ENCODE data around the gene DNASE1.
"Not testable (repeated sequence)": the region's sequence is repeated elsewhere in the genome, so short reads cannot be mapped to it uniquely, and the experiment has no call there.

The DNASE1 gene

DNA sequence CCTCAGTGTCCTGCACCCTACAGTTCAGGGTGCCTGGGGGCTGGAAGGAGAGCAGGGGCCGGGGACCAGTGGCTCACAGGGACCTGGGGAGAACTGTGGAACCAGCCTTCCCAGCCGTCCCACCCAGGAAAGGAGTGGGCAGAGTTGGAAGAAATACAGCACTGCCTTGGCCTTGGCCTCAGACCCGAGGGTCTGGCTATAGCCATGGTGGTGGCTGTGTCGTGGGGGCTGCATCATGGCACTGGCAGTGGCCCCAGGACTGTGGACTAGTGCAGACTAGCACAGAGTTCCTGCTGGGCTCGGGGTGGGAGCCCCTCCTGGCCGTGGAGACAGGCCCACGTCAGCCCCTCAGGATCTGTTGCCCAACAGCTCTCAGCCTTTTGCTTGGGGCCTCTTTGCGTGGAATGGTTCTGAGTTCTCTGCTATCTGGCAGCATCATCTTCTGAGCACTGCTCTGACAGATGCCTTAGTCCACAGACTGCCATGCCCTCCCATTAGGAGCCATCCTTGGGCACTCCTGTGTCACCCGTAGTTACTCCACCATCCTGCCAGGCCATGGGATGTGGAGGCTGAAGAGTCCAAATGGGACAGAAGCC, 12.6 kb upstream of the DNASE1 start:
- no peak for DNase-seq

DNA sequence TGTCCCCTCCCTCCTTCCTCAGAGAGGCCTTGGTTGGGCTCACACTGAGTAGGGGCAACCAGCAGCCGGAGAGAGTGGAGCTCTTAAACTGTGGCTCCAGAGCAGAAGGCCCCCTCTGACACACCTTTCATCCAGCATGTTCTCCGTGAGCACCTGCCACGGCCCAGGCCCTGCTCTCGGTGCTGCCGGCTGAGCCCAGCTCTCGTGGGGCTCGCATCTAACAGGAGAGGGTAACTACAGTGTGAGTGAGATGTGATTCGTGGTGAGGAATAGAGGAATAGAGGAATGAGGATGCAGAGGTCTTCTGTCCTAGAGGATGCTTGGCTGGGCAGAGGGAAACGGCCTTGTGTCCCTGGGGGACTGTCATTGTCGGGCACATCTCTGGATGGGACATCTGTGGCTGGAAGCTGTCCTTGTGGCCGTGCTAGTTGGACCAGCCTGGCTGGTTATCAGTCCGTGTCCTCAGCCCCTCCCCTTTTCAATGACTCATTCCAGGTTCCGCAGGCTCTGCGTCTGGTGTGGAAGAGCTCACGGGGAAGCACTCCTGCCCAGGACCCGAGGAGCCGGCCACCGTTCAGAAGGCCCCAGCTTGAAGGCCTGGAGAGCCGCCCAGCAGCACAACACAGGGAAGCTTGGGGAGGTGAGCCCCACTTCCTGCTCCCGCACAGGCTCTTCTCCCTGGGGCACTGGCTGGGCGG, 11.9 kb upstream of the DNASE1 start:
- DNase-seq = no peak

DNA sequence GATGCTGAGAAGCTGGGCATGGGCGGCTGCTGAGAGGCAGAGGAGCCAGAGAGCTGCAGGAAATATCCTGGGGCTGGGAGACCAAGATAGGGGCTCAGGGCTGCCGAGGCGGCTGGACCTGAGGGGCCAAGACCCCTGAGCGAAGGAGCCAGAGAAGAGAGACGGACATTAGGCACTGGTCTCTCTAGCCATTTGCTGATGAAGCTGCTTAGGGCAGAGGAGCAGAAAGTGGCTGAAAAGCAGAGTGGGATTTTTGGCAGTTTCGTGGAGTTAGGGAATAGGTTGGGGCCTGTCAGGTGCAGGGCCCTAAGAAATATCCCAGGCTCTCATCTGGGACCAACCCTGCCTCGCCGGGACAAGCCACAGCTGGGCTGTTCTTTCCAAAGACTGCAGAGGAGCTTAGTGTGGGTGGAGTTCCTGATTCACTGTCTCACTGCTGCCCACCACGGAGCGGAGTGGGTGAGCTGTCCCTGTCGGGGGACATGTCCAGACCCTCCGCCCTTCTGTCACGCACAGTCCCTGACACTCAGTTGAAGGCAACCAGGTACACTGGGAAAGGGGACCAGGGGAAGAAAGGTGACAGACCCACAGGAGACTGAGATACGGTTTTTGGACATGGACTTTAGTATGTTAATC, 11.3 kb upstream of the DNASE1 start:
- DNase-seq = no peak

DNA sequence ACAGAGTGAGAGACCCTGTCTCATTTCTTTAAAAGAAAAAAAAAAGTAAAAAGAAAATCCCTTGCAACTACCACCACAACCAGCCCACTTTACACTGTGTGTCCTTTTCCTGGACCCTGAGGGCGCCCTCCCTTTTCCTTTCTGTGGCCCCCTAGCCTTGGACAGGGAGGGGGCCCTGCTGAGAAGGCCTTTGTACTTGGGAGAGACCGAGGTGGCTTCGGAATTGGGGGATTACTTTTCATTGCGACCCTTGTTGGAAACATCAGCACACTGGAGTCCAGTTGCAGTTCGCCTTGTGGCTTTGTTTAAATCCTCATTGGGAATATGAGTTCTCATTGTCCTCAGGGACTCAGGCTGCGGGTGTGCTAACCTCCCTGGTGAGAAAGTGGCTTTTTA, 9.4 kb upstream of the DNASE1 start:
- DNase-seq = no peak

DNA sequence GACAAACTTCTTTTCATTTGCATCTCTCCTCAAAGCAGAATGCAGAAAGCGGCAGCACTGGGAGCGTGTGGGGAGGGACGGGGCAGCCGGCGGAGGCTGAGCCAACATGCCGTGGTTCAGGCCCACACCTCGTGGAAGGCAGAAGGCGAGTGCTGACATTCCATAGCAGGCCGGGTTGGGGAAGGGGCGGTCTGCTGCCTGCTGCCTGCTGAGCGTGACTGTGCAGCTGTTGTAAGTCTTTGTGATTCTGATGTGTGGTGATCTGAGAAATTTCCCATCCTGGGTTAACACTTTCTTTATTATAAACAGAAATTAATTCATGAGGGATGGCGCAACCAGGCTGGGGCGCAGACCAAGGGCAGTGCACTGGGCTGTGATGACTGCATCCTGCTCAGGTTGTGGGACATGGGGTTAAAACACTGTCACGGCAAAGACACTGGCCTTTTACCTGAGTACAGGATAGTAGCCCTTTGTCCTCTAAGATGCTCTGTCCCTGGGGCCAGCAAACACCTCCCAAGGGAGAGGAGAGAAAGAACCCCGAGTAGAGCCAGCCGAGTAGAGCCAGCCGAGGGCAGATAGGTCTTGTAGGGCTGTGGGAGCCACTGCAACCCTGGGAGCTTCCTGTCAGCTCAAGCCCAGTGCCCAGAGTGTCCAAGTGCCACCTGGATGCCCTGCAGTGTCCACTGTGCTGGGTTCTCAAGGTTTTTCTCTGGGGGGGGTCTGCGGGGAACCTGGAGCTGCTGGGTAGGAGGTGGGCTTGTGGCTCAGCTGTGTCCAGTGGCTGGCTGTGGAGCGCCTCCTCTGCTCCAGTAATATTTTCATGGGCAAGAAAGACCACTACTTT, 8.8 kb upstream of the DNASE1 start:
- DNase-seq = no peak

DNA sequence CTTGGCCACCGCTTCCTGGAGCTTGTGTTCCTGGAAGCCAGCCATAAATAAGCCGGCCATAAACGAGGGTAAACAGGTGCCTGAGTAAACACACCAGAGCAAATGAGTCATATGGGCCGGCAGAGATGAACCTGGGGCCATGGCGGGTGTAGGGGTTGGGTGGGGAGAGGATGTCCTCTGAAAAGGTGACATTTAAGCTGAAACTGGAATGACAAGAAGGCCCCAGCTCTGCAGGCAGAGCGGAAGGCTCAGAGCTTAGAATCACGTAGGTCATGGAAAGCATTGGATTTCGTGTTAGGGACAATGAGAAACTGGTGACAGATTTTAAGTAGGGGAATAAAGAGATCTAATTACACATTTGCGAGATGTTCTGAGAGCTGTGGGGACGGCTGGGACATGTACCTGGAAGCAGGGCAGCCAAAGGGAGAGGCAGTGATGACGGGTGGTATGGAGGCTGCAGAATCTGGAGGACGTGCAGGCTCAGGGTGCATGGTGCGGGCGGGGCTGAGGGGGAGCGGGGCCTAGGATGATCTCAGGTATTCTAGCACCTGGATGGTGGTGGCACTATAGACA, 8.1 kb upstream of the DNASE1 start:
- no peak for DNase-seq

DNA sequence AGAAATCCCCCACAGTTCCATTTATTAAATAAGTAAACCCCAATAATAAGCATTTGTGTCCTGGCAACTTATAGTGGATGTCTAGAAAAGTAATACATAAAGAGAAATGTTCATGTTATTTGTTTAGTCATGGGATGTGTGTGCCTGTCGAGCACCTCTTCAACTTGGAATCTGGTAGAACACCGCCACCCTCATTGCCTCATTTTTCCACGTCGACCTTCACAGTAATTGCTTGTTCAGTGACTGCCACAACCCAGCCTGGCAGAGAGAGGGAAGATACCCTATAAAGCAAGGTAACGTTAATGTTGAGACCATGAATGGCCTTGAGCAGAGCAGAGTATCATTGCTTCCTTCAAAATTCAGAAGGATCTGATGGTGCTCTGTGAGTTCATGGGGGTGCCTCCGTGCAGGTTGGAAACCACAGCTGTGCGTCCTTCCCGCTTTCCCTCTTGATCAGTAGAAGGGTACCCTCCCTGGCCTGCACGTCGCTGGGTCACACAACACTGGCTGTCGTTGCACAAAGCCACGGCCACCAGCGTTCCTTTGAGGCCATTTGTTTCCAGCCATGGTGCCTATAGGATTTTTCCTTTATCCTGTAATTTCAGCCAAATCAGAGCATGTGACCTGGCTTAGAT, 3.7 kb upstream of the DNASE1 start:
- no peak for DNase-seq

DNA sequence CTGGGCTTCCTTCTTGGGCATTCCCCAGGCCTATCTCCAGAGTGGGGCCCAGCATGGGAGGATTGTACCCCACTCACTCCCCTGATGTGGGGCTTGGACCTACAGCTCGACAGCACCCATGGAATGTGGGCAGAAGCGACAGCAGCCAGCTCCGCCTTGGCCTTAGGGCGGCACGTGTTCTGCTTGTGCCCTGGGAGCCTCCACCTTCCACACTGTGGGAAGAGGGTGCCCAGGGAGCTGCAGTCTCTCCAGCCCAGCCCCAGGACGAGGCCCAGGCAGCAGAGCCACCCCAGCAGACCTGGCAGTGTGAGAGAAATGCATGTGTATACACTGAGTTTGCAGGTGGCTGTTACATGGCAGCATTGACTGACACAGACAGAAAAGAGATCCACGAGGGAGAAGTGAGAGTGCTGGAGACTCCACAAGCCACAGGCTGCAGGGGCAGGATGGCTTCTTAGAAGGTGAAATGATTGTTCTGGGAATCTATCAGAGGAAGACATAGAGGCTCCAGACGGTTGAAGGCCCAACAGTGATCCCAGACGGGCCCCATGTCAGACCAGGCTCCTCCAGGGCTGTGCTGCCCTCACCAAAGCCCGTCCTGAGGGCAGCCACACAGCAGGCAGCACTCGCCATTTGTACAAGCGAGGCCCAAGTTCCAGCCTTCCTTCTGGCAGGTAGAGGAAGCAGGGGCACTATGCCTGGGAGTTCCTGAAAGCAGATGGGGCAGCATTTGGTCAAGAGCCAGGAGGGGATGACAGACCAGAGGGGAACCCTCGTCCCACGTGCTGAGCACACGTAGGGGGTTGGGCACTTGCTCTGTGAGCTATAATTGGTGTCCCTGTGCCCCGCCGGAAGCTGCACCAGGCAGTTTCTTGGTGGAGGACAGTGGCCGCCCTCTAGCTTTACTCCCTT, 2.8 kb upstream of the DNASE1 start:
- no peak for DNase-seq

DNA sequence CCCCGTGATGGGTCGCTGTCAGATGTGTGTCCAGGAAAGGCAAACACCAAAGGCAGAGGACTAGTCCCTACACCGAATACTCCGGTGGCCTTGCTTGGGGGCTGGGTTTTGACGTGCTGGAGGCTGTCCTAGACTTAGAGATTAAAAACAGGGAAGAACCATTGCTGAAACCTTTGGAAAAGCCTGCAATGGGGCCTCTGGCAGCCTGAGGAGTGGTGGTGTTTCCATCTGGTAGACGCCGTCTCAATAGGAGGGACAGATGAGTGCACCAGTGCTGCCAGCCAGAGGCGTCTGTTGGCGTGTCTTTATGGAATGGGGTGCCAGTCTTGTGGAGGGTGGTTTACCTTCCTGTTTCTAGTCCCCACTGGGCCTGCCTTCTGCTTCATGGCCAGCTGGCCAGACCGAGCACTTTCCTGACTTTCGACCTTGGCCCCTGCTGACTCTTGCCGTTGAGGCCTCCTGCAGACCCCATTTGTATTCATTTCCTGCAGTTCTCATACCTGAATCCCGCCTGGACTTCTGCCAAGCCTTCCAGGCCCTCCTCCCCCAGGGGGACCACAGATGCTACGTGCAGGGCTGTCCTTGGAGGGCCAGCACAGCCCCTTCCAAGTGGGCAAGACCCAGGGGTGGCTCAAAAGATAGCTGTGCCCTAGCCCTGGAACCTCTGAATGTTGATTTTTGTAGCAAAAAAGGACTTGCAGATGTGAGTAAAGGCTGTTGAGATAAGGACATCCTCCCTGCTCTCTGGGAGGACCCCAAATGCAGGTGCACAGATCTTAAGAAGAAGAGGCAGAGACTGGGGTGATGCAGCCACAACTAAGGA, 1.9 kb upstream of the DNASE1 start:
- DNase-seq = no peak

DNA sequence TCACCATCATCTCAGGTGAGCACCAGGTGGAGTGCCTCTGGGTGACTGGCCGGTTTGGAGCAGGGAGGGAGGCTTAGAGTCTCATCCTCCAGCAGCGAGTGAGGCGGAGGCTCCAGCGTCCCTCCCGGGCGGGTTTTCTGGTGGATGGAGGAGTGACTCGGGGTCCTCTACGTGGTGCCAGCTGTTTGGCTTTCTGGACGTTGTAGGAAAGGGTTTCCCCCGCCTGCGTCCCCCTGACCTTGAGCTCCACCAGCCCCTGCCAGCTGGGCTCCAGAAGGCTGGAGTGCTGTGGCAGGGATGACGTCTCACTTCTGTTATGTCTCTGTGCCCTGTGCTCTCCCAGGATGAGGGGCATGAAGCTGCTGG, 522 bp downstream of the DNASE1 start:
- no peak for DNase-seq

DNA sequence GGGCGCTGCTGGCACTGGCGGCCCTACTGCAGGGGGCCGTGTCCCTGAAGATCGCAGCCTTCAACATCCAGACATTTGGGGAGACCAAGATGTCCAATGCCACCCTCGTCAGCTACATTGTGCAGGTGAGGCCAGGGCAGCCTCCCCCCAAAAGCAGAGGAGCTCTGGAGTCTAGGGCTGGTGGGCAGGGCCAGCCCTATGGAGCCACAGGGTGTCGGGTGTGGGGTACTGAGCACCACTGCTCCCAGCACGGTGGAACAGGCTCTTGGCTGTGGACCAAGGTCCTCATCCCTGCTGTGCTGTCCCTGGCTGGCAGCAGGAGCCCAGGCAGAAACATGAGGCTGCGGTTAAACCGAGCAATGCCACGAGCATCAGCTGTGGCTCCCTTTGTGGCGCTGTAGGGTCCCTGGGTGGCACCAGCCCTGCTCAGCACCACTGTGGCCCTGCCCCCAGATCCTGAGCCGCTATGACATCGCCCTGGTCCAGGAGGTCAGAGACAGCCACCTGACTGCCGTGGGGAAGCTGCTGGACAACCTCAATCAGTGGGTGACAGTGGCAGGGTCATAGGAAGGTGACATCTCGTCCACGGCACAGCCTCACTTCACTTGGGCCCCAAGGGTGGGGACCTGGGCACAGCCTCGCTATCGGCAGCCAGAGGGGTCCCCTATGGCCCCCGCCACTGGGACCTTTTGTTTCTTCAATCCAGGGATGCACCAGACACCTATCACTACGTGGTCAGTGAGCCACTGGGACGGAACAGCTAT, 1.1 kb downstream of the DNASE1 start:
- DNase-seq = no peak

DNA sequence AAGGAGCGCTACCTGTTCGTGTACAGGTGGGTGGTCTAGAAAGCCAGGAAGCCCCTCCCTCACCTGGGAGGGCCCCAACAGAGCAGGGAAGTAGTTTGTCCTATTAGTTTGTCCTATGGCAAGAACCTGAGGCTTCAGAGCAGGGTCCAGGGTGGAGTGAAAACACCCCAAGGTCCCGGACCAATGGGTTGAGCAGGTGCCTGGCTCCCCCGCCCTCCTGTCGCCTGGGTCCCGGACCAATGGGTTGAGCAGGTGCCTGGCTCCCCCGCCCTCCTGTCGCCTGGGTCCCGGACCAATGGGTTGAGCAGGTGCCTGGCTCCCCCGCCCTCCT, 1.6 kb downstream of the DNASE1 start:
- not testable (repeated sequence) for DNase-seq

DNA sequence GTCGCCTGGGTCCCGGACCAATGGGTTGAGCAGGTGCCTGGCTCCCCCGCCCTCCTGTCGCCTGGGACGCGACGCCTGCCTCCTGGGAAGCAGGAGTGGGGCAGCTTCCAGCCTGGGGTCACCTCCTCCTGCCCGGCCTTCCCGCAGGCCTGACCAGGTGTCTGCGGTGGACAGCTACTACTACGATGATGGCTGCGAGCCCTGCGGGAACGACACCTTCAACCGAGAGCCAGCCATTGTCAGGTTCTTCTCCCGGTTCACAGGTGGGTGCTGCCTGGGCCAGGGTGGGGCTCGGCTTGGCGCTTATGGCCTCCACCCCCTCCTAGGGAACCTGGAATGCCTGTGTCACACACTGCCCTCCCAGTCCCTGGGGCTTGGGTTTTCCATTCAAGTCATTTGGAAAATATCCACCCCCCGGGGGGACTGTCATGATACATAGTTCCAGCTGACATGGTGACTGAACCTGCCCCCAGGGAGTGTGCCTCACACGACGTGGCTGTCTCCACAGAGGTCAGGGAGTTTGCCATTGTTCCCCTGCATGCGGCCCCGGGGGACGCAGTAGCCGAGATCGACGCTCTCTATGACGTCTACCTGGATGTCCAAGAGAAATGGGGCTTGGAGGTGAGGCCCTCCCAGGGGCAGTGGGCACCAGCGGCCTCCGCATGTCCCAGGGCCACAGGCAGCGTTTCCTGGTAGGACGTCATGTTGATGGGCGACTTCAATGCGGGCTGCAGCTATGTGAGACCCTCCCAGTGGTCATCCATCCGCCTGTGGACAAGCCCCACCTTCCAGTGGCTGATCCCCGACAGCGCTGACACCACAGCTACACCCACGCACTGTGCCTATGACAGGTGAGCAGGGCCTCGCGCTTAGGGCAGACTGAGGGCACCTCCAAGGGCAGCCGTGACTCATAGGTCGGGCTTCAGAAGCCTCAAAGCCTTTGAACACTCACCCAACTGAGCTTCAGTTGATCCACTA, 2.3 kb downstream of the DNASE1 start:
- DNase-seq = no peak

DNA sequence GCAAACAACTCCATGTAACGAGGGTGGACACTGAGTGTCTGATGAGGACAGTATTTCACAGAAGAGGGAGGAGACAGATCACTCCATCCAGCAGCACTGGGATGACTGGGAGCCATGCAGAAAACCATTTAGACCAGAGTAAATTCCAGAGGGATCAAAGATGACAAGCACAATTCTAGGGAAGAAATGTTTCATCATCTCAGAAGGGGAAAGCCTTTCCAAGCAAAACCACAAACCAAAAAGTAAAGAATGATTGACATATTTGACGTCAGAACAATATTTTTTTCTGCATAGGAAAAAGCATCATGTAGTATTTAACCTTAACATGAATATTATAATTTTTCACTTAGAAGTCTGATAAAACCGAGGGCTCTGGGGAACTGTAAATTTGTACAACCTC, 4.8 kb downstream of the DNASE1 start:
- DNase-seq = no peak

DNA sequence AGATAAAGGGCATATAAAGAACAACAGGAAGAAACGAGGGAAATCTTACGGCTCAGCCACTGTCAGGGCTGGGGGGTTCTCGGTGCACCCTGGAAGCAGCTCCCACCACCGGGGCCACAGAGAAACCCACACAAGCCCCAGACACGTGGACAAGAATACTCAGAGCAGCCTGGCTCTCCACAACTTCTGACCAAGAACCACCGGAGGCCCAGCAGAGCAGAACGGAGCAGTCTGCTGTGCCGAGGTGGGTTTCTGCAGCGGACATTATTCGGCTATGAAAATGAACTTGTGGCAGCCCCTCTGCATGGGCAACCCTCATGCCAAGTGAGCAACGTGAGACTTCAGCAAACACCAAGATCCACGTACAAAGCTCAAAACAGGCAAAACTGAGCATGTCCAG, 6.8 kb downstream of the DNASE1 start:
- no peak for DNase-seq

DNA sequence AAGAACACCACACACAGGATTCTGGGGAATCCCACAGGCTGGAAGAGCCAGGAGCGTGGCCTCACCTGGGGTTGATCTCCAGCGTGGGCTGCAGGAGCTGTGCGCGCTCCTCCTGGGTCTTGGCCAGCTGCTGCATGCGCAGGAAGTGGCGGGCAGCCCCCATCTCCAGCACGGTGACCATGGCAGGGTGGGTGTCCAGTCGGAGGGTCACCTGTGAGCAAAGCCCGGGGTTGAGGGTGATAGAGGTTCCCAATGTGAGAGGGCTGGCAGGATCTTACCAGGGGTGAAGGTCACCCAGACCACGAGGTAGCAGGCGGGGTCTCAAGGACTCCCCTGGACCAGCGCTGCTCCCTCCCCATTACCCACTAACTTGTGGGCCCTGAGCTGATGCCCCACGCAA, 7.4 kb downstream of the DNASE1 start:
- no peak for DNase-seq

DNA sequence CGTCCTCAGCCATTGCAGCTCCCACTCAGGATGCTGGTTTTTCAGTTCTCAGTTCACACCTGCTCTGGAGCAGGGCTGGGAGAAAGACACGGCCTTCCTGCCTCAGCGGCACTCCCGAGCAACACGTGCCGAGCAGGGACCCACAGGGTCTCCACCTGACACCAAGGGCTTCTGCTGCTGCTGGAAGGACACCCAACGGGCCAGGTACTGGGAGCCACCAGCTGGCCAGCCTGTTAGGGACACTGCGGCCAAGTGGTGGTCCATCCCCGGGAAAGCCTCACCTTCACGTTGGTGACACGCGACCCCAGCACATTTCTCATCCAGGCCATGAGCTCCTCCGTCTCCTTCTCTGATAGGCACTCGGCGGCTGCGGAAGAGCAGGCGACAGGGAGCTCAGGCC, 8.1 kb downstream of the DNASE1 start:
- no peak for DNase-seq

DNA sequence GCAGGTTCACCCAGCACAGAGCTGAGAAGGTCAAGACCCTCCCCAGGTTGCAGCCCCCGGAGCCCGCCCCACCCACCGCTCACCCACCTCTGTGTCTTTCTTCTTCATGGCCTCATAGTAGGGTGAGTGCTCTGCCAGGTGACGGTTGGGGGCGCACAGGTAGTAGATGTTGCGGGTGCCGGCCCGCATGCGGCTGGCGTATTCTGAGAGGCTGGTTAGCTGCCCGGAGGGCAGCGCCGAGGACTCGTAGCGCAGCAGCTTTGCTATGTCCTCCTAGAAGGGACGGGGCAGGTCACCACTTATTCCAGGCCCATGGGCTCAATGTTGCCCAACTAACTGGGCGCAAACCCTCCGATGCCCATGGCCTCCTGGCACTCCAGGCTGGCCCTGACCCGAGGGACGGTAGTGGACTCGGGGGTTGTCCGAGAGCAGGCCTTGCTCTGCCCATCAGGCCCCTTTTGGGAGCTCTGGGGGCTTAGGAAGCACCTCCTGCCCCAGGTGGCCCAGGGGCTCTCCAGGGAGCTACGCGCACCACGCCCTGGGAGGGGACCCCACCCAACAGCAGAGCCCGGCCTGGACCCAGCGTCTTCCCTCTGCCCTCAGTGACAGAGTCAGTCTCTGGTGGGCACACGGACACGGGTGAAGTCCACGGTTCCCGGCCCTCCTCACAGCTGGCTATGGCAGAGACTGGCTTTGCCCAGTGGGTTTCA, 9.9 kb downstream of the DNASE1 start:
- DNase-seq = no peak

Measured in activated gamma-delta T cell treated with Interleukin-2 at 50 U/mL for 16 hours (primary cell).